ENCODE measurements around the gene MSANTD1.
A peak's percentile ranks its signal among the peaks of the same experiment; 100 is the strongest.

MSANTD1 gene

GRCh38 chr4:3244747-3245146 lies 4.2 kb upstream of the MSANTD1 start:
- DNase-seq, result no peak
- TF ChIP-seq, protein P1, sequence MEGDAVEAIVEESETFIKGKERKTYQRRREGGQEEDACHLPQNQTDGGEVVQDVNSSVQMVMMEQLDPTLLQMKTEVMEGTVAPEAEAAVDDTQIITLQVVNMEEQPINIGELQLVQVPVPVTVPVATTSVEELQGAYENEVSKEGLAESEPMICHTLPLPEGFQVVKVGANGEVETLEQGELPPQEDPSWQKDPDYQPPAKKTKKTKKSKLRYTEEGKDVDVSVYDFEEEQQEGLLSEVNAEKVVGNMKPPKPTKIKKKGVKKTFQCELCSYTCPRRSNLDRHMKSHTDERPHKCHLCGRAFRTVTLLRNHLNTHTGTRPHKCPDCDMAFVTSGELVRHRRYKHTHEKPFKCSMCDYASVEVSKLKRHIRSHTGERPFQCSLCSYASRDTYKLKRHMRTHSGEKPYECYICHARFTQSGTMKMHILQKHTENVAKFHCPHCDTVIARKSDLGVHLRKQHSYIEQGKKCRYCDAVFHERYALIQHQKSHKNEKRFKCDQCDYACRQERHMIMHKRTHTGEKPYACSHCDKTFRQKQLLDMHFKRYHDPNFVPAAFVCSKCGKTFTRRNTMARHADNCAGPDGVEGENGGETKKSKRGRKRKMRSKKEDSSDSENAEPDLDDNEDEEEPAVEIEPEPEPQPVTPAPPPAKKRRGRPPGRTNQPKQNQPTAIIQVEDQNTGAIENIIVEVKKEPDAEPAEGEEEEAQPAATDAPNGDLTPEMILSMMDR (IDR thresholded peaks at IDR 0.05), result no peak
- no peaks in the 10 kb centered on the region for H3K9me3 Mint-ChIP-seq
- H3K27ac Mint-ChIP-seq, result no peak overlapping the region
- peaks cover 4% of the 10 kb centered on the region for H3K27me3 Mint-ChIP-seq (ENCODE audit: low read depth, poor library complexity)
- H3K36me3 Mint-ChIP-seq (ENCODE audit: low read depth), result peaks cover 23% of the 10 kb centered on the region
- H3K4me3 Mint-ChIP-seq, result no peak overlapping the region
- H3K4me1 Mint-ChIP-seq, result peaks cover 28% of the 10 kb centered on the region

- no peaks in the 10 kb centered on the region for H3K9me3 Mint-ChIP-seq
- no peak overlapping the region for H3K4me3 Mint-ChIP-seq
- no peak overlapping the region for H3K27ac Mint-ChIP-seq
- peaks cover 32% of the 10 kb centered on the region for H3K4me1 Mint-ChIP-seq
- H3K36me3 Mint-ChIP-seq (ENCODE audit: low read depth), result peaks cover 21% of the 10 kb centered on the region
- TF ChIP-seq, protein P1 (IDR thresholded peaks at IDR 0.05), result no peak
- H3K27me3 Mint-ChIP-seq (ENCODE audit: low read depth, poor library complexity), result peaks cover 4% of the 10 kb centered on the region
- no peak for DNase-seq
These were observed 3.3 kb upstream of the MSANTD1 start for GRCh38 chr4:3245676-3246075.

GRCh38 chr4:3246458-3247398 lies 2.2 kb upstream of the MSANTD1 start:
- DNase-seq, result no peak
- Mint-ChIP-seq H3K4me1 (peaks cover 25% of the 10 kb centered on the region), H3K9me3 (no peaks in the 10 kb centered on the region), H3K27me3 (ENCODE audit: low read depth, poor library complexity) (peaks cover under 1% of the 10 kb centered on the region), H3K36me3 (ENCODE audit: low read depth) (peaks cover 11% of the 10 kb centered on the region), H3K27ac (no peak overlapping the region), H3K4me3 (no peak overlapping the region)
- TF ChIP-seq, protein P1 (IDR thresholded peaks at IDR 0.05), result no peak

GRCh38 chr4:3247399-3248177 lies 1.4 kb upstream of the MSANTD1 start:
- Mint-ChIP-seq H3K27ac (no peak overlapping the region), H3K4me1 (peaks cover 17% of the 10 kb centered on the region), H3K36me3 (ENCODE audit: low read depth) (peaks cover 4% of the 10 kb centered on the region), H3K9me3 (no peaks in the 10 kb centered on the region), H3K4me3 (no peak overlapping the region), H3K27me3 (ENCODE audit: low read depth, poor library complexity) (no peaks in the 10 kb centered on the region)
- TF ChIP-seq, protein P1 (IDR thresholded peaks at IDR 0.05), result no peak
- DNase-seq, result no peak

- H3K4me1 Mint-ChIP-seq, result peaks cover 11% of the 10 kb centered on the region
- DNase-seq, result no peak
- TF ChIP-seq, protein P1 (IDR thresholded peaks at IDR 0.05), result no peak
- no peaks in the 10 kb centered on the region for H3K9me3 Mint-ChIP-seq
- no peaks in the 10 kb centered on the region for H3K36me3 Mint-ChIP-seq (ENCODE audit: low read depth)
- peak overlapping the region; percentile 71 for H3K27ac Mint-ChIP-seq
- H3K27me3 Mint-ChIP-seq (ENCODE audit: low read depth, poor library complexity), result no peaks in the 10 kb centered on the region
- no peak overlapping the region for H3K4me3 Mint-ChIP-seq
These were observed 830 bp upstream of the MSANTD1 start for GRCh38 chr4:3248178-3248480.
